HEK293T (cell line): ENCODE measurements around the gene SERPINB10.

Experiments used
- CTCF ChIA-PET: fragments of 350-600 bp; formaldehyde crosslinking; extraction: SDS; loops from one replicate; lab custom pipeline; 2021; ENCODE audit warnings: antibody characterized with exemption, inconsistent platforms; lab: Yijun Ruan, JAX
- POLR2A ChIA-PET: fragments of 350-600 bp; formaldehyde crosslinking; extraction: SDS; loops from one replicate; lab custom pipeline; 2020; ENCODE audit warnings: antibody characterized with exemption, inconsistent platforms; lab: Yijun Ruan, JAX
- DNase-seq: peaks from one replicate; pipeline ENCODE4 v3.0.0; 2012; ENCODE audit warnings: mixed read lengths; ENCODE audit errors: extremely low spot score
- ARNT ChIP-seq: fragments of 450-650 bp; IDR thresholded peaks from 2 replicates; pipeline ENCODE4 v1.6.1; 2017; ENCODE audit warnings: mild to moderate bottlenecking
- BHLHE40 ChIP-seq: fragments of 450-650 bp; IDR thresholded peaks from 2 replicates; pipeline ENCODE4 v1.6.1; 2016; ENCODE audit warnings: mild to moderate bottlenecking, moderate library complexity, borderline replicate concordance
- CTBP1 ChIP-seq: fragments of 450-650 bp; IDR thresholded peaks from 2 replicates; pipeline ENCODE4 v1.6.1; 2016; ENCODE audit warnings: borderline replicate concordance
- ELF4 ChIP-seq: fragments of 450-650 bp; IDR thresholded peaks from 2 replicates; pipeline ENCODE4 v1.6.1; 2017; ENCODE audit warnings: antibody characterized with exemption
- FOXA1 ChIP-seq: fragments of 450-650 bp; IDR thresholded peaks from 2 replicates; pipeline ENCODE4 v1.6.1; 2016; ENCODE audit warnings: mild to moderate bottlenecking
- FOXK2 ChIP-seq: fragments of 450-650 bp; IDR thresholded peaks from 2 replicates; pipeline ENCODE4 v1.6.1; 2016; ENCODE audit warnings: mild to moderate bottlenecking
- FOXM1 ChIP-seq: fragments of 450-650 bp; IDR thresholded peaks from 2 replicates; pipeline ENCODE4 v1.6.1; 2017; ENCODE audit warnings: mild to moderate bottlenecking, borderline replicate concordance
- HDGF ChIP-seq: fragments of 450-650 bp; IDR thresholded peaks from 2 replicates; pipeline ENCODE4 v1.6.1; 2017; ENCODE audit warnings: antibody characterized with exemption, borderline replicate concordance
- L3MBTL2 ChIP-seq: fragments of 450-650 bp; conservative IDR thresholded peaks from 2 replicates; pipeline ENCODE4 v1.6.1; 2016; ENCODE audit warnings: mild to moderate bottlenecking
- LEF1 ChIP-seq: fragments of 450-650 bp; IDR thresholded peaks from 2 replicates; pipeline ENCODE4 v1.6.1; 2017; ENCODE audit warnings: mild to moderate bottlenecking, borderline replicate concordance
- NFRKB ChIP-seq: fragments of 450-650 bp; IDR thresholded peaks from 2 replicates; pipeline ENCODE4 v1.6.1; 2016; ENCODE audit warnings: mild to moderate bottlenecking, moderate library complexity
- SP1 ChIP-seq: fragments of 450-650 bp; IDR thresholded peaks from 2 replicates; pipeline ENCODE4 v1.6.1; 2017
- SUZ12 ChIP-seq: fragments of 450-650 bp; IDR thresholded peaks from 2 replicates; pipeline ENCODE4 v1.6.1; 2016; ENCODE audit warnings: mild to moderate bottlenecking
- TARDBP ChIP-seq: fragments of 450-650 bp; IDR thresholded peaks from 2 replicates; pipeline ENCODE4 v1.6.1; 2016
- ZNF384 ChIP-seq: fragments of 450-650 bp; IDR thresholded peaks from 2 replicates; pipeline ENCODE4 v1.6.1; 2016
- TF ChIP-seq, protein P1 (sequence below): fragments of 450-650 bp; IDR thresholded peaks from 2 replicates; pipeline ENCODE4 v1.6.1; 2016

Gene SERPINB10

GRCh38 chr18:63970809-63971205 lies 63.0 kb downstream of the SERPINB10 start:
- no peak for DNase-seq
- CTCF ChIA-PET: interaction anchor here (0.7 kb wide), 1 partner anchor 868 kb away, joined by 4 read pairs; no protein-coding TSS in a partner anchor
- POLR2A ChIA-PET: interaction anchor here (0.7 to 1.0 kb wide), 8 partner anchors 11 to 460 kb away, joined by 3 to 6 read pairs (median 4); no protein-coding TSS in a partner anchor
- no peak for TF ChIP-seq LEF1
- no peak for TF ChIP-seq HDGF
- TF ChIP-seq NFRKB: no peak
- TF ChIP-seq TARDBP: no peak
- TF ChIP-seq ARNT: no peak
- no peak for TF ChIP-seq CTBP1
- TF ChIP-seq FOXK2: no peak
- TF ChIP-seq ZNF384: no peak
- no peak for TF ChIP-seq FOXA1
- no peak for TF ChIP-seq ELF4

DNA sequence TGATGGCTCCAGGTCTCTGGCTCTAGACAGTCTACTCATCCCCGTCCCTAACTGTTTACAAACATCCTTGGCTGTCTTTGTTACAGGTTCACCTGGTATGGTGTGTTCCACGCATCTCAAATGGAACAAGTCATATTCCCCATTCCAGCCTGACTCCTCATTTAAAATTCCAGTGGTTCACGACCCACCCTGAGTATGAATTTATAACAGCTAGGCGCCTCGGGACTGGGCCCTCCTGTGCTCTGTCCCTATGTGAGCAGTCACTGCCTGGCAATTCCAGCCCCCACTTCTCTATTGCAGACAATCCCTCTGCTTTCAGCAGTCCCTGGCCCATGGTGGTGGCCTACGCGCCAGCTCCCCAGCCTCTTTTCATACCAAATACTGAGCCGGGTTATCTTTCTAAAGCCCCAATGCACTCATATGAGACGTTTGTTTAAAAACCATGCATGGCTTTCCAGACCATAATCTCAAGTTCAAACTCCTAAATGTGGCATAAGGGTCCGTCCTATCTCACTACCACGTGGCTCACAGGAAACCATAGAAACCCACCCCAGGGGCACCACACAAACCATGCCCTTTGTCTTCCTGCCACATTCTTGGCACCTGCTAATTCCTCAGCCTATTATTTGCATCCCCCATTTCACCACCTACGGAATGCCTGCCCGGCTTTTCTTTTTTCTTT lies 63.7 kb downstream of the SERPINB10 start:
- POLR2A ChIA-PET: no interaction called here
- CTCF ChIA-PET: no interaction called here
- no peak for DNase-seq
- no peak for TF ChIP-seq ARNT
- no peak for TF ChIP-seq FOXA1
- no peak for TF ChIP-seq BHLHE40
- no peak for TF ChIP-seq L3MBTL2
- no peak for TF ChIP-seq SP1
- no peak for TF ChIP-seq ZNF384

DNA sequence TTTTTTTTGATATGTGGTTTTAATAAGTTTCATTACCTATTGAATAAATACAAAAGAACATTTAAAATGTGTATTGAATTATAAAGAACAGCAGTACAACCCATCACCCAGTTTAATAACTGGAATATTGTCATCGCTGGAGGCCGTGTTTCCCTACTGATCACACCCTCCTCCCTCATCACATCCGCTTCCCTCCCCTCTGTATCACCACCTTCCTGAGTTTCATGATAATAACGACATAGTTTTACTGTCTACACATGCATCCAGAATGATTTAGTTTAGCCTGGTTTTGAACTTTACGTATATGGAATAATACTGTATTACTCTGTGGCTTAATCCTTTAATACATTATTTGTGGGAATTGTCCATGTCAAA lies 64.2 kb downstream of the SERPINB10 start:
- no peak for DNase-seq
- POLR2A ChIA-PET: no interaction called here
- CTCF ChIA-PET: no interaction called here
- TF ChIP-seq SUZ12 (no peak), NFRKB (no peak), FOXK2 (no peak)
- TF ChIP-seq, protein P1, sequence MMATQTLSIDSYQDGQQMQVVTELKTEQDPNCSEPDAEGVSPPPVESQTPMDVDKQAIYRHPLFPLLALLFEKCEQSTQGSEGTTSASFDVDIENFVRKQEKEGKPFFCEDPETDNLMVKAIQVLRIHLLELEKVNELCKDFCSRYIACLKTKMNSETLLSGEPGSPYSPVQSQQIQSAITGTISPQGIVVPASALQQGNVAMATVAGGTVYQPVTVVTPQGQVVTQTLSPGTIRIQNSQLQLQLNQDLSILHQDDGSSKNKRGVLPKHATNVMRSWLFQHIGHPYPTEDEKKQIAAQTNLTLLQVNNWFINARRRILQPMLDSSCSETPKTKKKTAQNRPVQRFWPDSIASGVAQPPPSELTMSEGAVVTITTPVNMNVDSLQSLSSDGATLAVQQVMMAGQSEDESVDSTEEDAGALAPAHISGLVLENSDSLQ: no peak

DNA sequence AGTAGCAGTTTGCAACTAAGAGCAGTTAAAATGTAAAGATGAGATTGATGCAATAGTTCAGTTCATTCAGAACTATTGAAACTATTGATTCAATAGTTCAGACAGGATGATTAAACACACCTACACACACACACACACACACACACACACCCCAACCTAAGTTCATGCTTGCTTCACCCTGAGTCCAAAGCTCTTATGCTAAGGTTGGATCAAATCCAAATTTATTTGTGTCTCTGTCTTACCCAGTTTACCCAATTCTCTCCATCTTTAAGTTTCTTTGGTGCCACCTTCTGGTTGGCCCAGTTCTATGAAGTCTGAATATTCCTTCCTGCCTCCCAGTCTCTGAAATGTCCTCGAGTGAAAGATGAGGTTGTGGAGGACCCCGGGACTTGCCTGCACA lies 67.2 kb downstream of the SERPINB10 start:
- ChIA-PET CTCF (interaction anchor here (1.1 kb wide), 1 partner anchor 11 kb away, joined by 4 read pairs; no protein-coding TSS in a partner anchor), POLR2A (no interaction called here)
- DNase-seq: no peak
- TF ChIP-seq ARNT (no peak), SP1 (no peak), NFRKB (no peak), CTBP1 (no peak), L3MBTL2 (no peak), LEF1 (no peak), FOXK2 (no peak), ZNF384 (no peak), FOXA1 (no peak), TARDBP (no peak), ELF4 (no peak)
- TF ChIP-seq, protein P1: no peak

GRCh38 chr18:63975628-63976027 lies 67.9 kb downstream of the SERPINB10 start:
- DNase-seq: no peak
- ChIA-PET CTCF (interaction anchor here (1.1 kb wide), 1 partner anchor 12 kb away, joined by 4 read pairs; no protein-coding TSS in a partner anchor), POLR2A (no interaction called here)
- TF ChIP-seq, protein P1: no peak
- no peak for TF ChIP-seq ARNT
- no peak for TF ChIP-seq ELF4
- no peak for TF ChIP-seq HDGF
- TF ChIP-seq FOXM1: no peak
- no peak for TF ChIP-seq FOXK2
- TF ChIP-seq SP1: no peak
- TF ChIP-seq ZNF384: no peak

DNA sequence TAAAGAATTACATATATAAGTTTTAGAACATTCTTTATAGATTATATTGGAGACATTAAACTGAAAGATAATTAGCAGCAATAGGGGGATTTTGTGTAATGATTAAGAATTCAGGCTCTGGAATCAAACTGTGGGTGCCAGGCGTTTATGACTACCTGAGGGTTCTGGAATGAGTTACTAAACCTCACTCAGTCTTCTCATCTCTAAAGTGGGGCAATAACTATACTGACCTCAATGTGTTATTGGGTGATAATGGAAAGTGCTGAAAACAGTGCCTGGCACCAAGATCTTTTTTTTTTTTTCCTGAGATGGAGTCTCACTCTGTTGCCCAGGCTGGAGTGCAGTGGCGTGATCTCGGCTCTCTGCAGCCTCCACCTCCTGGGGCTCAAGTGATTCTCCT lies 69.3 kb downstream of the SERPINB10 start:
- POLR2A ChIA-PET: no interaction called here
- no peak for DNase-seq
- TF ChIP-seq FOXM1 (no peak), BHLHE40 (no peak), NFRKB (no peak), FOXA1 (no peak), TARDBP (no peak), SP1 (no peak), L3MBTL2 (no peak), HDGF (no peak), CTBP1 (no peak), ZNF384 (no peak)
- TF ChIP-seq, protein P1: no peak
- CTCF ChIA-PET: no interaction called here
